Stimulated activated CD4-positive, alpha-beta T cell treated with anti-CD3 and anti-CD28 coated beads, Interleukin-4, amount 100 ng/mL, for 1 hour (primary cell): ENCODE measurements around the gene HOXD3.

Source experiments
- DNase-seq: peaks from one replicate; pipeline ENCODE4 v3.0.0-alpha.2; 2020

The HOXD3 gene

DNA sequence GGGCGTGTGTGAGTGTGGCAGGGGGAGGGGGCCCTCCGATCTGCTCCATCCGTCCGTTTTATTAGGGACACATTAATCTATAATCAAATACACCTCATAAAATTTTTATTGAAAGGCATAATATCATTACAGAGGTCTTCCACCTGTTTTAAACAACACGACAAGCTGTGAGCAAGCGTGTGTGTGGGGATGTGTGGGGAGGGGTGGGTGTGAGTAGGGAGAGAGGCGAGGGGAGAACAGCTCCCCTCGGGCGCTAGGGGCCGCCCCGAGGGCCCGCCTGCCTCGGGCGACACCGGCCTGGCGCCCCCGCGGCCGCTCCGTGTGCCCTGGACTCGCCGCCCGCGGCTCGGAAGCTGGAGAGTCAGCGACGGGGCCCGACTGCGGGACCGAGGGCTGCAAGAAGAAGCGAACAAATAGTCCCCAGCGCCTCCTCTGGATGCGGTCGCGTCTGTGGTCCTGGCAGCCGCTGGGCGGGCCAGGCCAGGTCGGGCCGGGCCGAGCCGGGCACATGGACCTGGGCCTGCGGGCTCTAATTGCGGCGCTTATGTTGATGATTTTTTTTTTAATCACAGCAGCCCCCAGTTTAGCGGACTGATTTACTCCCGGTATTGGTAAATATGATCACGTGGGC, 34.9 kb upstream of the HOXD3 start:
- DNase-seq: no peak

DNA sequence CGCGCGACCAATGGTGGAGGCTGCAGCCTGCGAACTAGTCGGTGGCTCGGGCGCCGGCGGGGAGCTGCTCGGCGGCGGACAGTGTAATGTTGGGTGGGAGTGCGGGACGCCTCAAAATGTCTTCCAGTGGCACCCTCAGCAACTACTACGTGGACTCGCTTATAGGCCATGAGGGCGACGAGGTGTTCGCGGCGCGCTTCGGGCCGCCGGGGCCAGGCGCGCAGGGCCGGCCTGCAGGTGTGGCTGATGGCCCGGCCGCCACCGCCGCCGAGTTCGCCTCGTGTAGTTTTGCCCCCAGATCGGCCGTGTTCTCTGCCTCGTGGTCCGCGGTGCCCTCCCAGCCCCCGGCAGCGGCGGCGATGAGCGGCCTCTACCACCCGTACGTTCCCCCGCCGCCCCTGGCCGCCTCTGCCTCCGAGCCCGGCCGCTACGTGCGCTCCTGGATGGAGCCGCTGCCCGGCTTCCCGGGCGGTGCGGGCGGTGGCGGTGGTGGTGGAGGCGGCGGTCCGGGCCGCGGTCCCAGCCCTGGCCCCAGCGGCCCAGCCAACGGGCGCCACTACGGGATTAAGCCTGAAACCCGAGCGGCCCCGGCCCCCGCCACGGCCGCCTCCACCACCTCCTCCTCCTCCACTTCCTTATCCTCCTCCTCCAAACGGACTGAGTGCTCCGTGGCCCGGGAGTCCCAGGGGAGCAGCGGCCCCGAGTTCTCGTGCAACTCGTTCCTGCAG, 34.3 kb upstream of the HOXD3 start, which contains the start of gene HOXD9:
TSS of gene HOXD9 (plus strand) at position 37 of the 728 bp plus-strand sequence. CDS start at position 87, 50 bp downstream.
- DNase-seq: no peak

DNA sequence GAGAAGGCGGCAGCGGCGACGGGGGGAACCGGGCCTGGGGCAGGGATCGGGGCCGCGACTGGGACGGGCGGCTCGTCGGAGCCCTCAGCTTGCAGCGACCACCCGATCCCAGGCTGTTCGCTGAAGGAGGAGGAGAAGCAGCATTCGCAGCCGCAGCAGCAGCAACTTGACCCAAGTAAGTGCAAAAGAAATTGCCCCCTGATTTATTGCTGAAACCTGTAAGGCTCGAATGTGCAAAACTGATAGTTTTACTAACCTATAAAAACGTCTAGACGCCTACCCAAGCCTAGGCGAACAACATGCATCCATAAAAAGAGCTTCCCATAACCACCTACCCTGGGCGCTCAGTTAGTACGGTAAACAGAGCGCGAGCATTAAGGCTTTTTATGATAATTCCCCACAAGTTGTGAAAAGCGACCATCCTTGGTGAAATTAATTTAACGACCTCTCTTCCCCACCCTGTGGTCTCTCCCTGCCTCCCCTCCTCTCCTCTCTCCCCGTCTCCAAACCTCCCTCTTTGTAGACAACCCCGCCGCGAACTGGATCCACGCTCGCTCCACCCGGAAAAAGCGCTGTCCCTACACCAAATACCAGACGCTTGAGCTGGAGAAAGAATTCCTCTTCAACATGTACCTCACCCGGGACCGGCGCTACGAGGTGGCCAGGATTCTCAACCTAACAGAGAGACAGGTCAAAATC, 33.5 kb upstream of the HOXD3 start:
- no peak for DNase-seq

- DNase-seq: no peak
Measured at GRCh38 chr2:176124110-176124946, 32.8 kb upstream of the HOXD3 start.

GRCh38 chr2:176124947-176125771, 31.9 kb upstream of the HOXD3 start:
- no peak for DNase-seq

DNA sequence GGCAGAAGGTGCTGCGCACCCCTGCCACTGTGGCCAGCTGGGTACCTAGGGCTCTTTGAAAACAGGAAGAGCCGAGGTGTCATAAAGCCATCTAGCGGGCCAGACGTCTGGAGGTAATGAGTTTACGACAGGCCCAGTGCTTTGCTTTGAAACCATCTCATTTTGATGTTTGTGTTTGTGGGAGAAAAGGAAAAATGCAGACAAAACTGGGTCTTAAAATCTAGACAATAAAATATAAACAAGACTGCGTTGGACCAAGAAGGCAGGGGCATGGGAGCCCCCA, 31.4 kb upstream of the HOXD3 start:
- no peak for DNase-seq

- DNase-seq: peak; percentile 72
Measured at GRCh38 chr2:176126929-176127773, 30.0 kb upstream of the HOXD3 start.

GRCh38 chr2:176127774-176128072, 29.4 kb upstream of the HOXD3 start:
- DNase-seq: no peak

- no peak for DNase-seq
Measured at GRCh38 chr2:176128172-176128981, 28.7 kb upstream of the HOXD3 start.

GRCh38 chr2:176128982-176129796, 27.9 kb upstream of the HOXD3 start, which contains the start of gene HOXD8:
HOXD8 (plus strand) TSS chr2:176129705; CDS start chr2:176130367, 662 bp downstream.
- peak; percentile 32 for DNase-seq

GRCh38 chr2:176129813-176130146, 27.3 kb upstream of the HOXD3 start:
- DNase-seq: no peak

- peak; percentile 32 for DNase-seq
Measured at GRCh38 chr2:176130147-176130956, 26.8 kb upstream of the HOXD3 start.

DNA sequence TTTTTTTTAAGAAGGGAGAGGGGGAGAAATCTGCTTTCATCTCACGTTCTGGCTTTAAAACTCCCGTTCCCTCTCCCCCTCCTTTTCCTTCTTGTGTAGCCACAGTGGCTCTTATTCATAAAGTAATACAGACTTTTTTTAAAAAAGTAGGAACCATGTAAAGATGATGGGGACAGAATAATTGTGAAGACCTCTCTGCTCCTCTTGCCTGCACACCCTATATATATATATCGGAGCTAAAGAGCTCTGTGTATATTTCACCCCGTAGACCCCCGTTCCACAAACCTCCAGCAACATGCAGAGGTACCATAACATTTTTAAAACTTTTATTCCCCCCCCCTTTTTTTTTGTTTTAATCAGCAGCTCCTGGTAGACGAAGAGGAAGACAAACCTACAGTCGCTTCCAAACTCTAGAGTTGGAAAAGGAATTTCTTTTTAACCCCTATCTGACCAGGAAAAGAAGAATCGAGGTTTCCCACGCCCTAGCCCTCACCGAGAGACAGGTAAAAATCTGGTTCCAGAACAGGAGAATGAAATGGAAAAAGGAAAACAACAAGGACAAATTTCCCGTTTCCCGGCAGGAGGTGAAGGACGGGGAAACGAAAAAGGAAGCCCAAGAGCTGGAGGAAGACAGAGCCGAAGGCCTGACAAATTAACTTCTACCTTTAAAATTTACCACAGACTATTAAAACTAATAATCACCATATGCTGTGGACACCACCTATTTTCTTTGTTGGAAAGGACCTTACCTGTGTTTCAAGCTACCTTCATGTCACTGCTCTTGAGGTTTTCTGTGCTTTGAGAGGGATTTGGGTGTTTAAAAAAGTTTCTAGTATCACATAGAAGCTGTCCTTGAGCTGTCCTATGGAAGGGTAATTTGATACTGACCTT, 25.9 kb upstream of the HOXD3 start:
- no peak for DNase-seq

- DNase-seq: no peak
Measured at GRCh38 chr2:176131848-176132158, 25.3 kb upstream of the HOXD3 start.

DNA sequence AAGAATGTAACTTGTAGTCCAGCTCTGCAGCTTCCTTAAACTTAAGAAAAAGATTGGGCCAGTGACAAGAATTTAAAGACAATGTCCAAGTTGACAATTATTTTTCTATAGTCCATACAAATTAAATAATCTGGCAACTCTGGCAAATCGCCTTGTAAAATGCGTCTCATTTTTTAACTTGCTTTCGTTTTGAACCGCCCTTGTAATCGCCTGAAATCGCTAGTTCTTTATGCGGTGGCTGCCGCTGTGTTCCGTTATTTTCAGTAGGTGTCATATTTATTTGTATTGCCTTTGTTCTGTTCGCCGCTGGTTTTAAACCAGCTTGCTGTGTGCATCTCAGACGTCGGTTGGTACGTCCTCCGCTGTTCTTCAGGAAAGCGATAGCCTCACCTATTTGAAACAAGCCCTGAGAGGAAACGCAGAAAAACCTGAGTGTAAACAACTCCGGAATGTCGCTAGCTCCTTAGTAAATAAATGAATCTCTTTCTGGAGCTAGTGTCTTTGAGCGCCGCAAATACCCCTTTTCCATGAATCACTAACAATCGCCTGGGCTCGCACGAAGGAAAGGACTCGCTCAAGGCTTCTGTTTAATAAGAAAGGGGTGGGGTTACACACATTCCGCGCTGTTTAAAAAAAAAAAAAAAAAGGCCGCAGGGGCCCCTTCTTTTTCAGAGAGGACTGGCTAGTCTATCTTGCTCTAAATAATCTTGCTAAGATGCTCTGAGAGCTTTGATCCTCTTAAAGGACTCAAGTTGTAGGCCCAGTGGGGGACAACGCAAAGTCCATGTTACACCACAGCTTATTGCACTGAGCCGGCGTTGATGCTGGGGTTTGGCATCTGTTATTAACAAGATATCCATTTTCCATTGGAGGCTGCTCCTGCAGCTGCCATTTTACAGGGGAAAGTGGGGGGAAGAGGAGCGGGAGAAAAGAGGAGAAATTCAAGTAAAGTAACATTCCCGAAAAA, 24.6 kb upstream of the HOXD3 start:
- DNase-seq: no peak

DNA sequence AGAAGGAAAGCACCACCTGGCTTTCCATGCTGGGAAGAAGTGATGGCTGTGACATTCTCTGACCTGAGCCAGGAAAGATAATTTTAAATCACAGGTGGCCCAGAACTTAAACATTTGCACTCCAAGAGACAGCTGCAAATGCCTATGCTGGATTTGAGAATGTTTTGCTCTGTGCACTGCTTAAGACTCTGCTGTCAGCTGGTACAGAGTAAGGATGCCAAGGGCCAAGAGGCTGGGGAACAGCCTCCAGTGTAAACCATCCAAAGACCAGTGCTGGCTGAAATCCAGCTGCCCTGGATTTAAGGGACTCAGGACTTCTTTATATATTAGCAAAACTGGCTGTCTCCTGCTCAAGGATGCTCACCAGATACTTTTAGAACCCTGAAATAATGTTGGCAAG, 23.7 kb upstream of the HOXD3 start:
- no peak for DNase-seq

- no peak for DNase-seq
Measured at GRCh38 chr2:176134035-176134434, 23.1 kb upstream of the HOXD3 start.
